ENCODE data around the gene SLC6A18. TPM values are rescaled to one million over a fixed set of nuclear protein-coding genes. Genes with fewer than 3 reads are reported as not detected.

The SLC6A18 gene
- total RNA-seq, 4 donors from 2014 or later: not detected

- DNase-seq (ENCODE audit: low spot score) (no peak), ATAC-seq (ENCODE audit: low FRiP score) (no peak)
- TF ChIP-seq CTCF (IDR thresholded peaks at IDR 0.05): no peak
These were observed 6.2 kb downstream of the SLC6A18 start for GRCh38 chr5:1231354-1231905.

- DNase-seq (ENCODE audit: low spot score) (no peak), ATAC-seq (ENCODE audit: low FRiP score) (no peak)
- TF ChIP-seq CTCF (IDR thresholded peaks at IDR 0.05): no peak
These were observed 7.6 kb downstream of the SLC6A18 start for GRCh38 chr5:1232780-1233179.

- no peak for ATAC-seq (ENCODE audit: low FRiP score)
- TF ChIP-seq CTCF (IDR thresholded peaks at IDR 0.05): no peak
These were observed 10.2 kb downstream of the SLC6A18 start for GRCh38 chr5:1235379-1235778.

GRCh38 chr5:1235838-1236237 lies 10.7 kb downstream of the SLC6A18 start:
- ATAC-seq (ENCODE audit: low FRiP score) (no peak), DNase-seq (ENCODE audit: low spot score) (no peak)
- TF ChIP-seq CTCF (IDR thresholded peaks at IDR 0.05): no peak

More at GRCh38 chr5:1235379-1235778, 10.2 kb downstream of the SLC6A18 start:
- no peak for DNase-seq (ENCODE audit: low spot score)

- ATAC-seq (ENCODE audit: low FRiP score) (no peak), DNase-seq (ENCODE audit: low spot score) (no peak)
- no peak for TF ChIP-seq CTCF (IDR thresholded peaks at IDR 0.05)
These were observed 14.5 kb downstream of the SLC6A18 start for GRCh38 chr5:1239505-1240251.

GRCh38 chr5:1240496-1241260 lies 15.5 kb downstream of the SLC6A18 start:
- ATAC-seq (ENCODE audit: low FRiP score) (no peak), DNase-seq (ENCODE audit: low spot score) (no peak)
- no peak for TF ChIP-seq CTCF (IDR thresholded peaks at IDR 0.05)
